C4-2B (cell line): ENCODE data around the gene OCA2.
"Not testable (repeated sequence)": the region's sequence is repeated elsewhere in the genome, so short reads cannot be mapped to it uniquely, and the experiment has no call there.

Experiments used
- CTCF ChIP-seq: fragments of 450-650 bp; conservative IDR thresholded peaks from 2 replicates; pipeline ENCODE4 v1.5.1; 2017; ENCODE audit warnings: mild to moderate bottlenecking
- ZFX ChIP-seq: fragments of 450-650 bp; IDR thresholded peaks from 2 replicates; pipeline ENCODE4 v1.6.1; 2017

DNA sequence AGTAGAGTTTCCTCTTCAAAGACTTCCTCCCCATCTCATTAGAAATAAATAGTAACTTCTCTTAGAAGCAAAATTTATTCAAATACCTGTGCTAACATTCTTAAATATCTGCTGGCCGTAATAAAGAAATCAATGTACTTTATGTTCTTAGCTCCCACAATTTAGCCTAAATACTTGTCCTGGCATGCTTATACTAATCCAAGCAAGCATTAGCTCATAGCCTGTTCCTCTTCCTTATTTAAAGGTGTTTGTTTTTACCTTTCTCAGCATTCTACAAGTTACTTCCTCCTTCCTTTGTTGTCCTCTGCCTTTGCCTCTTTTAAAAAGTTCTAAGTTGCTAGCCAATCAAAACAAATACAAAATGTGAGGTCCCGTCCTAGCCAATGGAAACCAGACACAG lies 90.9 kb downstream of the OCA2 start:
- not testable (repeated sequence) for TF ChIP-seq CTCF, ZFX
